Stromal cell of bone marrow (primary cell): ENCODE data around the gene DFFA.

ENCODE experiments used
- DNase-seq: peaks from one replicate; pipeline ENCODE4 v3.0.0-alpha.2; 2012; ENCODE audit warnings: low read depth

The DFFA gene, protein sequence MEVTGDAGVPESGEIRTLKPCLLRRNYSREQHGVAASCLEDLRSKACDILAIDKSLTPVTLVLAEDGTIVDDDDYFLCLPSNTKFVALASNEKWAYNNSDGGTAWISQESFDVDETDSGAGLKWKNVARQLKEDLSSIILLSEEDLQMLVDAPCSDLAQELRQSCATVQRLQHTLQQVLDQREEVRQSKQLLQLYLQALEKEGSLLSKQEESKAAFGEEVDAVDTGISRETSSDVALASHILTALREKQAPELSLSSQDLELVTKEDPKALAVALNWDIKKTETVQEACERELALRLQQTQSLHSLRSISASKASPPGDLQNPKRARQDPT

DNA sequence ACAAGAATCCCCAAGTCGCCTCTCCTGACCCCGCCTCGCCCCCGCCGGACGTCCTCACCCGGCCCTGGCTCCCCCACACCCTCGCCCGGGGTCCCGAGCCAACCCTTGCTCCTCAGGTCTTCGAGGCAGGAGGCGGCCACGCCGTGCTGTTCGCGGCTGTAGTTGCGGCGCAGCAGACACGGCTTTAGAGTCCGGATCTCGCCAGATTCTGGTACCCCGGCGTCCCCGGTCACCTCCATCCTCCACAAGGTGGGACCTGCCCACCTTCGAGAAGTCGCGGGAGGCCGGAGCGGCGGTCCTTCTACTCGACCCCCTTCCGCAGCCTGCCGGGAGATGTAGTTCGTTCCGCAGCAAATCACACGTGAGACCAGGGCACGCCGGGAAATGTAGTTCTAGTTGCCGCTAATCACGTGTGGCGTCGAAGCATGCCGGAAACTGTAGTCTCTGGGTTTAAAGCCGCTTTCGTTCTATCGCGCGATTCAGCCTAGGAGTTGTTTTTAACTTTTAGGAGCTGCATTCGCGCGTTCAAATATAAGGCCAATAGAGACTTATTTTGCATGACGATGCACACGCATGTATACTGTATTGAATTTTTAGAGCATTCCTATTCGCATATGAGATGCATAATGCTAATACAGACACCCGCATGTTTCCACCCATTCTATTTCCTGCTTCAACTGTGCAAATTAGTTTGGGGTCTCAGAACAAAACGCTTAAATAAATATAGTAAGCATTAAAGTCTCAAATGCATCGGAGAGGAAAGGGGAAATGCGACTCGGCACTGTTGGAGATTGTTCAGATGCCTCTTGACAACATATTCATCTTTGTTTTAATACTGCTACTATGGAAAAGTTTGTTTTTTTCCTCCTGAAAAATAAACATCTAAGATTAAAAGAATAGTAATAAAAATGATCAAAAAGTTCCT, at the start of gene DFFA:
Gene DFFA, minus strand, starts transcription at position 310 of the 925 bp plus-strand sequence. Its CDS starts 71 bp downstream, at position 239.
- peak; percentile 94 for DNase-seq

DNA sequence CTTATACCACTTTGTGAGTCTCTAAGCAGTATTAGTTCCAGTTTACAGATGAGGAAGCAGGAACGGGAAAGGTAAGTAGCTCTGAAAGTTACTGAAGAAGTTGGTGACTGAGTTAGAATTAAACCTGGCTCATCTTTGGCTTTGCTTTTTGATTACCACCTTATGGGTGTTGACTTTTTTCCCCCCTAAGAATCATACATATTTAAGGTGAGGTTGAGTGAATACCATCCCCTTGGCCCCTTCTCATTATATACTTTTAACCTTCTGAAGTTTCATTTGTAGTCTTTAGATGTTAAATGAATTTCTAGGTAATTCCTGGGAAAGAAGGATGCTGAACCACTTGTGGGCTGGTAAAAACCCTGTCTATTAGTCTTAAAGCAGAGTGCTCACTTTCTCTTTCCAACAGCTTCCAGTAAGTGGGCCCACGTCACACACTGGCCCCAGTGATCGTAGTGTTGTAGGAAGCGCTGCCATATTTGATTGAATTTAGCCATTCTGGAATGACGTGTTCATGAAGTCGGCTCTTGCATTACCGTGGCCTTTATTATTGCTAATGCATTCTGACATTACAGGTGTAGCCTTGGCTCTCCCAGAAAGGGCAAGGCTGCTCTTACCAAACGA, 49.3 kb upstream of the DFFA start:
- no peak for DNase-seq

DNA sequence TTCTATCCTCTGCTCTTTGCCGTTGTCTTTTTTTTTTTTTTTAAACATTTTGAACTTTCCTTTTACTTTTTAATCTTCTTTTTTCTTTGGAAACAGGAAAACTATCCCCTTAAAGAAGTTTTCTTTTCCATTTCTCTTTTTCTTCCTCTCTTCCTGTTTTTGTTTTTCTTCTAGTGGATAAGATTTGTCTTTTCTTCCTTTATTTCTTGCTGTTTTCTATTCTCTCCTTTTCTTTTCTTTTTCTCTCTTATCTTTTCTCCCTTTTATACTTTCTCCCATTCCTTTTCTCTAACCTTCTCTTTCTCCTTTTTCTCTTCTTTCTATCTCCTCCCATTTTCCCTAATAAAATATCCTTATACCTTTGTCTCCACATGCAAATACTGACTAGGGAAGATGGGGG, 48.6 kb upstream of the DFFA start:
- no peak for DNase-seq

DNA sequence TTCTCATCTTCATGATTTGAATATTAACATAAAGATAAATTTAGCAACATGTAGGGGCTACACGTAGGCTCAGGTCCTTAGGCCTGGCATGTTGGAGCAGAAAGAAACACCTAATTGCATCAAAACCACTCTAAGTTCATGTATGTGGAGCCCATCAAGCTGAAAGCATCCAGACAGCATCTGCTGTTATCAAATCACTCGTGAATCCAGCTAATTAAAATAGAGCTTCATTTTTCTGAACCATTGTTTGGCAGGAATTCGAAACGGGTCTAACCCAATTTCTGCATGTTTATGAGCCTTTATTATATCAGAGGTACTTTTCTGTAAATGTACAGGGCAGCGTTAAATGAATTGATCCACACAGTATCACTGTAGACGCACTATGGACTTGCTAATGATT, 48.2 kb upstream of the DFFA start:
- DNase-seq, result no peak

DNA sequence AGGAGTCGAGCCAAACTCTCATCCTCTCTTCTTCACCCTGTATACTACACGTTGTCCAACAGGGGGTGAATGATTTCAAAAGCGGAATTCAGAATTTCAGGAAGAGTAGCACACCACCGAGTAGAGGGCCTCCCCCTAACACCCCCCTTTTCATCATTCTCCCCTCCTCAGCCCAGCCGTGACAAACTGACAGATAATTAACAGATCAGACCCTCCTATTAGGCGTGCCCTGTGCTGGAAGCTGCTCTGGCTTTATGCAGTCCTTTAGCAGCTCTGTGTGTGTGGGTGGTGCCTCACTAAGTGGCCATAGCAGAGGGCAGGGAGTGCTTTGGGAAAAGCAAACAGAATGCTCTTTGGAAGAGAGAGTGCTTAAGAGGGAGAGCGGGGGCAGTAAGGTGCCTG, 46.7 kb upstream of the DFFA start:
- no peak for DNase-seq

DNA sequence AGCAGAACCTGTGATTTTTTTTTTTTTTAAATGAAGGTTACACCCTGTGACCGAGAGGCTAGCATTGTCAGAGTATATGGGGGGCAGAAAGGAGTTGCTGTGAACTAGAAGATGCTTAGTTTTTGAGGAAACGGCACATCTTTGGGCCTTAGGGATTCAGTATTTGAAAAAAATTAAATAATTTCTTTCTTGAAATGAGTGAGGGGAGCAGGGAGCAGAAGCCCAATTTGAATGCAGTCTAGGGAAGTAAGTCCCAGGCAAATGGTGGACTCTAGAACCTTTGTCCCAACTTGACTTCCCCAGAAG, 45.3 kb upstream of the DFFA start:
- no peak for DNase-seq

DNA sequence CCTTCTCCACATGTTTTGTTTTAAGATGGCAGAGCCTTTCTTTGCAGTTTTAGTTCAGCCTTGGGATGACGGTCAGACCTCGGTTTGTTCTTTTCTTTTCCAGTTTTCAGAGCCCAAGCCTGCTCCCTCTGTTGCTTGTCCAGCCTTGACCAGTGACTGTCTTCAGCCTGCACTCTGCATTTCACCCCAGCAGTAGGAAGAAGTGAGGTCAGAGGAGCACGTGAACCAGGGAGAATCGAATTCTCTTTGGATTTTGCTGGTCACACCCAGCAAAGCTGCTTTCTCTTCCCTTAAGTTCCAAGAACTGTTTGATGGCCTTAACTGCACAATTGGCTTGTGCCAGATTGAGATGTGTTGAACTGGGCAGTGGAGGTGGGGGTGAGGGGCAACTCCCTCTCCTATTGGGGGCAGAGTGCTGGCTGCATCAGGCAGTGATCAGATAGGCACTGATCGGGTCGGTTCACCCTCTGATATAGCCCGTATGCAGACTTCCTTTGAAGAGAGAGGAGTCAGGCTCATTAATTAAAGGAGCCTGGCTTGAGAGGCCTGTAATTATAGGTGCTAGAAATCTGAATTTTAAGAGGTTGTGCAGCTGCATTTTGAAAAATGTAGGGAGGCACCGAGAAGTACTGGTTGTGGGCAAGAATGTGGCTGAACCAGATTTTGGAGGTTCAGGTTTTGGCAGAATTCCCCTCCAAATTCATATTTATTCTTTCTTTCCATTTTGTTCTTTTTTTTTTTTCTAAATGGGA, 44.8 kb upstream of the DFFA start:
- no peak for DNase-seq

DNA sequence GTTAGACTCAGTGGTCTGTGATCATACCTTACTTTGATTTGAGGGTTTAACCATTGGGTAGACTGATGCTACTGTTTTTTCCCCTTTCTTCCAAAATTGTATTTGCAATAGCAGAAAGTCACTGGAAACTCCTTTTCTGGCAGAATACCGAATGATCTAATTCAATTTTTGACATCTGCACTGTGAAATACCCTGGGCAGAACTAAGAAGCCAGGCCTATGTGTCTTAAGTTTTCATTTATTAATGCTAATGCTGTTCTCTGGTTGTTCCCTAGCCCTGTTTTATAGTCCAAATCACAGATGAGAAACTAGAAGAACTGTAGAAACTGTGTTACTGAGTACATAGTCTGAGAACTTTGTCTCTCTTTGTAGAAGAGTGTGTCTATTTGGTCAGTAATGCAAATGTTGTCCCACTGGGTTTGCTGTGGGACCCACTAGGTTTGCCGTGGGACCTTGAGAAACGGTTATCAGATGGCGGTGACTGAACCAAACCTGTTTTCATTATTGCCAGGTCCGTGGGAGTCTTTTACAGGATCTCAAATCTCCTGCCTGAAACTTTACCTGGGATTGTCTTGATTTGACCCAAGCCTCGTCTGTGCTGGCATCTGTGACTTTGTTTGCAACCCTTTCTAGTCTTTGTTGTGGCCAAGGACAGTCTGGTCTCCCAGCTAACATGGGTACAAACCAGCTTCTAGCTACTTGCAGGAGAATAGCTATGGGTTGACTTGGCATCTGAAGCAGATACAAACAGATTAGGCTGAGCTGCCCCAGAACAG, 43.8 kb upstream of the DFFA start:
- DNase-seq, result no peak

DNA sequence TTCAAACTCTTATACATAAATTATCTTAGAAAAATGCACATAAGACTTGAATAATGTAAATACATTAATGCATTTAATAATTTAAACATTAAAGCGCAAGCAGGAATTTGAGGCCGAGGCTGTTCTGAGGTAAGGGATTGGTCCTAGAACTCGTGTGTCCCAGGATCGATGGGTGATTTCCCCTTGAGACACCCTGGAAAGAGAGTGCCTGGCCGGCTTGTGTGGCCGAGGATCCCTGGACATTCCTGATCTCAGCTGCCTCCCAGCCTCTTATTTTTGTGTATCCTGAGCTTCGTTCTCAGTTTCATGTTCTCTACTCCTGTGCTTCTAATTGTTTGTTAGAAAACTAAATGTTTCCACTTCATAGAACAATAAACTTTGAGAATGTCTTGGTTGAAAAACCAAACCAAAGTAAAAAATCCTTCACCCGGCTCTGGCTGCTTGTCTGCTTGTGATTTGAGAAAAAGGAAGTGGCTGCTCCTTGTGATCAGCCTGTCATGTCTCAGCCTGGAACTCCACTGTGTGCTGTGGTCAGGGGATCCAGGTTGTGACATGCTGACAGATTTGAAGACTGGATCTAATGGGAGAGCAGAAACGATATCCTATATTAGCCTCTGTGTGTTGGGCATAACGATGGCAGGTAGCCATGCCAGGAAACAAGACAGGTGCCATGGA, 43.1 kb upstream of the DFFA start:
- no peak for DNase-seq

DNA sequence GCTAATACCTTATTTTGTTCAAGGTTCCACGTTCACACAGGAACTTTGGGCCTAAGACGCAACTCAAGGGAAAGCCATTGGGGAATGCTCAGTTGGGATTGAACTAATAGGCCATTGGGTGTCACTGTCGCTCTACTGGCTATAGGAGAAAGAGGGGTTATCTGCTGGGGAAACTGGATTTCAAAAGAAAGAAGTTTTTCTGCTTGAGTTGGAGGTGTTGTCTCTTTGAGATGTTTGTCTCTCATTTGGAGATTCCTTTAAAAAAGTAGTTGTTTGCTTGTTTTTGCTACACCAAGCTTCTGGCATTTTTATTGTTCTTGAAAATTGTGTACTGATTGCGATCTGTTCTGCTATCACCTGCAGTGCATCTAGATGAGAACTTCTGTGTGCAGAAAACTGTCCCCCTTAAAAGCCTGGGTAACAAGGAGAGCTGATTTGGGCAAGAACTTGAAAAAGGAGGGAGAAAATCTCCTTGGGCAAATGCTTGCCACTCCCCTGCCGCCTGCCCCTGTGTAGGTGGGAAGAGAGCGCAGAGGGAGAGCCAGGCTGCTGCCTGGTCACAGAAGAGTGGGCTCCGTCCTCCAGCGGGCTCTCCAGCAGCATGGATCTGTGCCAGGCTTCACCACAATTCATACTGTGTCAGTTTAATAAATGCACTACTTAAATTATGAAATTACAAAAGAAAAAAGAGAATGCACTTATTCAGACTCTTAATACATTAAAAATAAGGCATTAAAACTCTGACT, 42.3 kb upstream of the DFFA start:
- DNase-seq, result no peak

DNA sequence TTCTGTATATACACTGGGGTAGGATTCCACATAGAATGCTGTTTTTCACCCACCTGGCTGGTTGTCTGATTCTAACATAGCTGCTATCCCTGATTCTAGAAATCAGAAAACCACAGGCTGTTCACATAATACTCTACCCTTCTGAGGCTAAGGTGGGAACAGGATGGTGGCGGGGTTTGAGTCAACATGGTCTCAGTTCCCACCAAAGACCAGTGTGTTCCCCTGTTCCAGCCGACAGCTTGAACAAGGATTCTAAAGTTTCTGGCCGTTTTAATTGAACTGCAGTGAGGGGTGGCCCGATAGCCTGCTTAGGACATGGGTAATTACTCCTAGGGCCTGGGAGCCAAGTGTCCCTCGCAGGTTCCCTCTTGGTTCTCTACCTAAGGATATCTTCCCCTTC, 40.9 kb upstream of the DFFA start:
- no peak for DNase-seq

DNA sequence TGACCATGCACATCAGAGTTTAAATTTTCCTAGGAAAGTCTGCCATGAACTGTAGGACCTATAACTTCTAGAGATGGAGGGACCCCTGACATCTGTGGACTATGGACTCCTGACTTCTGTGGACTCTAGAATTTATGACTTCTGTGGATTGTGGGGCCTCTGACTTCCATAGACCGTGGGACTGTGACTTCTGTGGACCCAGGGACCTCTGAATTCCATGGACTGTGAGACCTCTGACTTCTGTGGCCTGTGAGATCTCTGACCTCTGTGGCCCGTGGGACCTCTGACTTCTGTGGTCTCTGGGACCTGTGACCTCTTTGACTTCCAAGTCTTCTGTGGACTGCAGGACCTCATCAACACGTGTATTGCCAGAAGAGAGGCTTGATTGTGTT, 39.2 kb upstream of the DFFA start:
- no peak for DNase-seq

DNA sequence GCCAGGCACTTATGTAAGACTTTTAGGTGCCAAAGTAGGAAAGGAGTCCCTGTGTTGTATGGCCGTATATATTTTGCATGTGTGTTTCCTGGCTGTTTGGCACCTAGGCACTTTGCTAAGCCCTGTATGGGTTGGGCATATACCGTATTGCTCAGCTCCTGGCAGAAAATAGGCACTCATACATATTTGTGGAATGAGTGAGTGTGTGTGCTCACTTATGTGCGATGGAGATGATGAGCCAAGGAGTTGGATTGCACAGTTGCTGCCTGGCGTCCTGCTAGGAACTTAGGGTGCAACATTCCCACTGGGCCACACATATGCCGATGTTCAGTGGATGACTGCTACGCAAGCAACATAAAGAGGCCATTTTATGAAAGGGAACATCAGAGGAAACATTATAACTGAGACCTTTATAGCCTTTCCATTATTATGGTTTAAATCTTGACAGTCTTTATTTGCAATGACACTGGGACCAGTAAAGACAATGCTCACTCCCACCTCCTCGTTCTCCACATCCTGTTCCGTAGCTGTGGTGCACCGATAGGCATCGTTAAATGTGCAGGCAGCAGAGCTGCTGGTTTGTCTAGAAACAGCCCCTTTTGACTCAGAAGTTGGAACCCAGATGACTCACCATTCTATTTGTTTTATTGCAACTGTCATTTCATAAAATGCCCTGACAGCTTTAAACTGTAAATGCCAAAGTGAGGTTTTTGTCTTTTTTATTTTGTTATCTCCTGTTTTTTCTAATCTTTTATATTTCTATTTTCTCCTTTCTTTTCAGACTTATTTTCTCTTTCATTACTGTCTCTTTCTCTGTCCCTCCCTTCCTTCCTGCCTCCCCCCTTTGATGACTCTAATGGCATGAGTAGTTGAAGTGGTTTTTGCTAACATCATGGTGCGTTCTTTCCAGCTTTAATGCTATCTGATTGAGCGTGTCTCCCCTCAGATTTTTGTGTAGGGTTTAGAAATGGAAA, 38.5 kb upstream of the DFFA start:
- DNase-seq, result peak; percentile 73

DNA sequence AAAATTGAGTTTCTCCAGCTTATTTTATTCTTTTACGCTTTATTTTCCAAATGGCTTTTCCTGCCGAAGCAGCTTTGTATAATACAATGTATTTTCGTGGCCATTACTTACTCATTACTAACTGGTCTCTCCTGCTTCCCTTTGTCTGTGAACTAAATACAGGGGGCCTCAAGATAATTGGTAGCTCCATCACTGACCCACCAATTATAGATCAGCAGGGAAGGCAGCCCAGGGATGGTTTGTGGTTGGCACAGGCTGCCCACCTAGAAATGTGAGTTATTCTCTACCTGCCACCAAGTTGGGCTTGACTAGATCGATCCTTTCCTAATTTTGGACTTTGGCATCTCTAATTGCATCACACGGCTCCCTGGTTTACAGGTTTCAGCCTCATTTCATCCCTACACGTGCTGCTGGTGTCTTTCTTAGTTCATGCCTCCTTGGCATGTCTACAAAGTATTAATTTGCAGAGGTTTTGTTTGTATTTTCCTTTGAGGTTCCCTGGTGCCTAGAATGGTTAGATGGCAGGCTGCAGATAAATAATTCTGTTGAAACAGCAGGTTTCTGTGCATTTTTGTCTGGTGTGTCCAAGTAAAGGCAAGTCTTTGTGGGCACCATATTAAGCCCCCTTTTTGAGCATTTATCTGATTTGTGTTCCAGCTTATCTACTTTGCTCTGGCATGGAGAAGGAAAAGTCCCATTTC, 37.6 kb upstream of the DFFA start:
- DNase-seq, result no peak

DNA sequence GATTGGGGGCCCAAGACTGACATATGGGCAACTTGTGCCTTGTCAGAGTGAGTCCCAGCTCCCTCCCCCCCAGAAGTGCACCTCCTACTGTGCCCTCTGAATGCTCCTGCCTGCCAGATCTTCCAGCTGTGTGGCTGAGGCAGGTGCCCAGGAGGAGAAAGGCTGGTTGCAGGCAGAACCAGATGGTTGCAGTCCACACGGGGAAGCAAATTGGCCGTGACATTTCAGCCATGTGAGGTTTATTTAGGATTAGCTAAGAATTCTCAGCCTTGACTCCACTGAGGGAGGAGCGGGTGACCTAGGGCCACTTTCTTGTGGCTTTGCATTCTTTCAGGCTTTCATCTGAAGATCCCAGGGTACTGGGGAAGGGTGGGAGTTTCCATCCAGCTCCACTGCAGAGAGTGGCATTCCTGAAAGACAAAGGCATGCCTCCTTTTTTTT, 36.2 kb upstream of the DFFA start:
- DNase-seq, result no peak

DNA sequence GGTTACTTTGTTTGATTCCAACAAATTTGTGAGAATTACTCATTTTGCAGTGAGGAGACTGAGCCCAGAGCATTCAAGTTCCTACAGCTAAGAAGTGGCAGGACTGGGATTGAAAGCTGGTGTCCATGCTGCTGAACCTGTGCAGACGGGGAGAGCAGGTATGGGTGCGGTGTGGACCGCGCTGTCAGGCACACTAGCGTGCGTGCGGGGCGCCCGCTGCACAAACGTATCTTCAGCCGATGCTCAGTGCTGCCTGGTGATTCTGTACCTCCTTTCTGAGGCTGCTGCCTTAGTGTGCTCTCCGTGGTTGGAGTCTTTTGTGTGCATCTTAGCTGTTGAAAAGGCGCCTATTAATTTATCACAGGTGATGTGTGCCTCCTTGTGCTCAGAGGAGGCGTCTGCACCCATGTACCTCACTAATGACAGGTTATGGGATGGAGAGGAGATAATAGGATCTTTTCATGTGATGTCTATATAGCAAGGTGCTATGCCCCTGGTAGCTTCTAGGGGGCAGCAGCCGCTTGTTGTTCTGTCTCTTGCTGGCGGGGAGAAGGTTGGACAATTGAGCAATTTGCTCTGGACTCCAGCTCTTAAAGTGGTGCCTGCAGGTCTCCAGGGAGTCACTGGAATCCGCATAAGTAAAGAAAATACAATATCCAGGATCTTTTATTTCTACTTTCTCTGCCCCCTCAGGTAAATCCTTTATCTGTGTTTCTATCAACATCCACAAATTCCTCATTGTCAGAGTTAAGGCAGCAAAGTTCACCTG, 35.0 kb upstream of the DFFA start:
- DNase-seq, result peak; percentile 75

DNA sequence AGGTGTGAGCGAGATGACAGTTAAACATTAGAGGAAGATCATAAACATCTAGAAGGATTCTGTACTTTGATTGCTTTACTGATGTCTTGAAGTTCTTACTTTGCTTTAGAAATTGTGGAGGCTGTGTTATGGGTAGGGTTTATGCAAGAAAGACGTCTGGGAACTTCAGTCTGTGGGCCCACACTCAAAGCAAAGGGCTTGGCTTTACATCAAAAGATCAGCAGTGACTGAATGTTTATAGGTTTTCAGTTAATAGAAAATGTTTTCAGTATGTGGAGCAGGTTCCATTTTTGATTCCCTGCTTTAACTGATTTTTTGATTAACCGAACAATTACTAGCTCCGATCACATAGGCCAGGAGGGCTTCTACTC, 34.3 kb upstream of the DFFA start:
- no peak for DNase-seq
